ENCODE measurements around the gene KDM3B. TPM values are rescaled to one million over a fixed set of nuclear protein-coding genes. Genes with fewer than 3 reads are reported as not detected.

The KDM3B gene
- total and polyA plus RNA-seq, 2 experiments from 2014 or later: 25.8 to 86.6 TPM

- H3K27ac Mint-ChIP-seq: no peak overlapping the region
- no peaks in the 10 kb centered on the region for H3K27me3 Mint-ChIP-seq (ENCODE audit: insufficient read depth, low read depth, poor library complexity)
- peaks cover 8% of the 10 kb centered on the region; the same call in 1 of the 2 replicates for H3K36me3 ChIP-seq (ENCODE audit: insufficient read depth)
- H3F3A ChIP-seq (replicated peaks; ENCODE audit: low read depth): no peaks in the 10 kb centered on the region
- H3K9me3 Mint-ChIP-seq: no peaks in the 10 kb centered on the region
- H3K27ac ChIP-seq (ENCODE audit: low read depth): no peak overlapping the region
- H3K36me3 Mint-ChIP-seq (ENCODE audit: low read depth): peaks cover 4% of the 10 kb centered on the region; the same call in 1 of the 3 replicates
- peaks cover 33% of the 10 kb centered on the region for H4K20me1 ChIP-seq (replicated peaks; ENCODE audit: insufficient read depth)
- peaks cover 5% of the 10 kb centered on the region; the same call in 1 of the 2 replicates for H3K4me1 ChIP-seq (ENCODE audit: insufficient read depth)
- no peak for ATAC-seq
- H3K4me1 Mint-ChIP-seq: no peaks in the 10 kb centered on the region; the same call in 2 of the 3 replicates
- no peak overlapping the region for H2AFZ ChIP-seq
- no peak overlapping the region for H3K4me3 ChIP-seq
- H3K27me3 ChIP-seq (ENCODE audit: insufficient read depth): no peaks in the 10 kb centered on the region
- no peak overlapping the region for H3K4me3 Mint-ChIP-seq
- no peak overlapping the region for H3K4me2 ChIP-seq
- DNase-seq (ENCODE audit: low spot score): no peak
- H3K79me2 ChIP-seq (replicated peaks; ENCODE audit: insufficient read depth): peaks cover 92% of the 10 kb centered on the region
- TF ChIP-seq STAT1 (IDR thresholded peaks at IDR 0.05; ENCODE audit: unreplicated experiment) (no peak), EZH2 (IDR thresholded peaks at IDR 0.05; ENCODE audit: low read depth, unreplicated experiment) (no peak), REST (IDR thresholded peaks at IDR 0.05; ENCODE audit: unreplicated experiment) (no peak), JUNB (IDR thresholded peaks at IDR 0.05; ENCODE audit: unreplicated experiment) (no peak), ZNF462 (CRISPR knock-in tag; IDR thresholded peaks at IDR 0.05) (no peak), CREB1 (CRISPR knock-in tag; IDR thresholded peaks at IDR 0.05; ENCODE audit: low read depth) (no peak), POLR2AphosphoS5 (IDR thresholded peaks at IDR 0.05; ENCODE audit: low read depth) (no peak), NANOG (IDR thresholded peaks at IDR 0.05; ENCODE audit: borderline replicate concordance) (no peak), CTCF (conservative IDR thresholded peaks at IDR 0.05; ENCODE audit: low read depth in 2 of 2) (no peak), ZNF114 (CRISPR knock-in tag; IDR thresholded peaks at IDR 0.05) (no peak), ETS1 (IDR thresholded peaks at IDR 0.05) (no peak), EZH2phosphoT487 (IDR thresholded peaks at IDR 0.05; ENCODE audit: unreplicated experiment) (no peak)
- H3K9me2 ChIP-seq (ENCODE audit: insufficient read depth): no peaks in the 10 kb centered on the region
Measured at GRCh38 chr5:138369261-138369660, 16.8 kb downstream of the KDM3B start.

Data from GM23338 (cell line).